Measurements from ENCODE around the gene KRTAP21-1. TPM values are rescaled to one million over a fixed set of nuclear protein-coding genes. Genes with fewer than 3 reads are reported as not detected.
"Not testable (repeated sequence)": the region's sequence is repeated elsewhere in the genome, so short reads cannot be mapped to it uniquely, and the experiment has no call there.

The KRTAP21-1 gene
- total RNA-seq, result not detected in 2 replicates

DNA sequence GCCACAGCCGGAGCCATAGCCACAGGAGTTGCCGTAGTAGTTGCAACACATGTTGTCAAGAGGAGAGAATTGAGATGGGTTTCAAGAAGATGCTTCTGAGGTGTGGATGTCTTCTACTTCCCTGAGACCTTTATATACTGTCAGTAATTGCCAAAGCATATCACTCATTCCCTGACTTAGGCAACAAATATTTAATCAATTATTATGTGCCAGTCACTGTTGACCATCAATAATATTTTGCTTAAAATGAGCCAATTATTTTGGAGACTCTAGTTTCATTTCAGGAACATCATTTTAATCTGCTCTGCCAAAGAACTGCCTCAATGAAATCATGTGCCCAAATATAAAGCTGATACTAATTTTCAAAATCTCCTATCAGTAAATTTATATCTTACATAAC lies at the start of gene KRTAP21-1:
Gene KRTAP21-1, minus strand, starts transcription at position 101 of the 400 bp plus-strand sequence. Its CDS starts 50 bp downstream, at position 51.
- intact Hi-C loops (cut with micrococcal nuclease), result not testable (repeated sequence)

DNA sequence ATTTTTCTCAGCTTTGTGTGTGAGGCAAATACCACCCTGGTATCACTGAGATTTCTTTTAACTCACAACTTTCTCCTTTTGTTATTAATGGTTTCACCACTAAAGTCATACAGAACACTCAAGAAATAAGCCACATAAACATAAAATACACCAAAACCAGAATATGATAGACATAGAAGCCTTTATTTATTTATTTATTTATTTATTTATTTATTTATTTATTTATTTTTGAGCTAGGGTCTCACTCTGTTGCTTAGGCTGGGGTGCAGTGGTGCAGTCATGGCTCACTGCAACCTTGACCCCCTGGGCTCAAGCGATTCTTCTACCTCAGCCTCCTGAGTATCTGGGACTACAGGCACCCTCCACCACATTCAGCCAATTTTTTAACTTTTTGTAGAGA lies 45.4 kb upstream of the KRTAP21-1 start:
- intact Hi-C loops (cut with micrococcal nuclease), result no loop called here

DNA sequence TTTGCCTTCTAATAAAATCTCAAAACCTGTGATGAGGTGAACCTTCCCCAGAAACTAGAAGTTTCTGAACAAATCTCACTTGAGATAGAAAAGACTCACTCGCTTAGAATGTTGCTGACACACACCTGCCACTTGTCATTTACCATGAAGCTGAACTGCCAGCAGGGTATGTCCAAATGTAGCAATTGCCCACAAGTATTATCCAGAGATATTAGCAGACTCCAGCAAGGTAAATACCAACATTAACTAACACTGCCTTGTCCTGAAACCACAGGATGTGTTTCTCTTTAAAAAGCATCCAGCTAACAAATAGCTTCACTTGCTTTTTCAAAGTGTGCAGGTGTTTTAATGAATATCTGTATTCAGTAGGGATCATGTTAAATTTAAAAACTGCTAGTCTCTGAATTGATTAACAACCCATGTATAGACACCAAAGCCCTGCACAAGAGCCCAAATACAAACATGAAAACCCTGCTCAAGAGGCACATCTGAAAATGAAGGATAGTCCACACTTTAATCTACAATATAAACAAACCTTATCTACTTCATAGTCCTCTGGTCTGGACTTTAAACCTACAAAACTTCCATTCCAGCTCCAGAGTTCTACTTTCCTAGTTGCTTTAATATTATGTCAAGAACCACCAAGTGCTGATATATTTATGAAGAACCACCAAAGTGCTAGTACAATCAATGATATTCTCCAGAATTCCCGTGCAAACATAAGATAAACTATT lies 38.5 kb upstream of the KRTAP21-1 start:
- intact Hi-C loops (cut with micrococcal nuclease), result no loop called here

DNA sequence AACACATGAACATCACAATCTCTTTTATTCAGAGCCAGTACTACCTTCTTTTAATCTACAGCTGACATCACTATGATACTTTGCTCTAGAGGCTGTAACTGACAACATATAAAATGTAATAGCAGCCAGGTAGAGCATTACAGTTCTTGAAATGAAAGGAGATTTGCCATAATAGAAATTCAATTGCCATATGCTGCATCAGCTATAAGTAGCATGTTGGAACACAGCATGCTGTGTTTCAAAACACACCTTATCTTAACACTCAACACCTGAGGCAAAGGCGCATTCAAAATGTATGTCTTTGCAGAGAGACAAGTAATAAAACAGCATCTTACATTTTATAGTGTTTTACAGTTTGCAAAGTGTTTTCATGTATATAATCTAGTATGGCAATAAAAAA lies 24.0 kb upstream of the KRTAP21-1 start:
- intact Hi-C loops (cut with micrococcal nuclease), result no loop called here

DNA sequence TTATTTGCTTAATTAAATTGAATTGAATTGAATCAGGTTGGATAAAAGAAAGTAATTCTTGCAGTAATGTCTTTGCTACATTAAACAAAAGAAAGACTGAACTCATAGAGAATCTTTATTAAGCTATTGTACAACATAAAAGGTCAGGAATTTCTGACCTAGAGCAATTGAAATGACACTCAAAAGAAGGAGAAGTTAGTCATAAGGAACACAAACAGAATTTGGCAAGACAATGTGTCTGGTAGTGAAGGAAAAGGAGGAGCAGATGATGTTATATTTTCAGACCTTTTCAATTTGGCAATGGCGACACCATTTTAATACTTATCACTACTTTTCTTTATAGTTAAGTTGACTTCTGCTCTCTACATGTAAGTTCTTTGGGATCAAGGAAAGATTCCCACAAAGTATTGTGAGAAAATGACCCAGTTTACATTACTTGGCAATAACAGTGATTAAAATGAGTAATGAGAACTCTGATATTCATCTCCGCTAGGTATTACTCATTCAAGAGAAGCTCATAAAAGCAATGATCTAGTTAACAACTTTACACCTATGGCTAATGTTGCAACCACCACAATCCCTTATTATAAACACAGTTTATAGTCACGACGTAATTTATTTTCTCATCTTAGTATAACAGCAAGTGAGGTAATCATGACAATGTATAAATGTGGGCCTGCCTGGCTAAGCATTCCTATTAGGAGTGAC lies 14.7 kb upstream of the KRTAP21-1 start:
- intact Hi-C loops (cut with micrococcal nuclease), result no loop called here

DNA sequence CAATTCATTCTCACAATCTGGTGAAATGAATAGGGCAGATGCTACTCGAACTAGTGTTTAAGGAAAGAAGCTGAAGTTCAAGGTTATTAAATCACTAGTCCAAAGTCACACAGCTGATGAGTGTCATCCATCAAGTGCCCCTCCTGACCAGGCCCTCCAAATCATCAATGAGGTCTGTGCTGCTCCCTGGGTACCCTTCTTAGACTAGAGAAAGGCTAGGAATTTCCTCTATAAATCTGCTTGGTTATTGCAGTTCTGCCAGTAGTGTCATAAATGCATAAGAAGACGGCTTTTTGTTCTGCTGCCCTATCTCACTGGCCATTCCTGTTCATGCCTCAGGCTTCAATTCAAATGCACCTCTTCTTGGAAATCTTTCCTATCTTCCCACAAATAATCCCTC lies 5.5 kb upstream of the KRTAP21-1 start:
- intact Hi-C loops (cut with micrococcal nuclease), result no loop called here

DNA sequence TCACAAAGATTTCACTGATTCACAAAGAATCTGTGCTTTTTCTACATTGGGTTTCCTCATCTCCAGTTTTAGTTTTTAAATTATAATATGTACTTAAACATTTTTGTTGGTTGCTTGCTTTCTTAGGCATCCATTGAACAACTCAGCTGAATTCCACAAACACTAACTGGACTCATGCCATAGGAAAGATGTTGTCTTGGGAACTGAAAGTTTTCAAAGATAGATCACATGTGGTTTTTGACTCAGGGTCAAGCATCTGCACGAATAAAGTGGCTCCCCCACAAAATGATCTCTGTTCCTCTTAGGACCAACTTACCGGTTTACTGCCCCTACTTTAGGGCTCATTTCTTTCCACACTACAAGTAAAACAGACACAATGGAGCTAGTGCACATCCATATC lies 3.1 kb upstream of the KRTAP21-1 start:
- intact Hi-C loops (cut with micrococcal nuclease), result no loop called here

DNA sequence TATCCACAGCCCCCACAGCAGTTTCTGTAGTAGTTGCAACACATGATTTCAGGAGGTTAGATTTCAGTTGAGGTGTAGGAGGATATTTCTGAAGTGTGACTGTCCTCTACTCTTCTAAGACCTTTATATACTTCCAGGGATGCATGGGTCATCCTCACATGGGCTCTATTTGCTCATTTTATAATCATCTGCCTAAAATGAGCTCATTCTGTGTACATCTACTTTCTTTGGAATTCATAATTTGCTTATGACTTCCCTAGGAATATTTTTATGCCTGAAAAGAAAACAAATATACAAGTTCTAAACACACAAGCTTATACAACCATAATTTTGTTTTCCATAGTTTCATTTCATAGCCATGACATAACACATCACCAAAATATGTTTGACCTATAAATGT lies 8.1 kb downstream of the KRTAP21-1 start, which contains the start of gene KRTAP21-2:
Gene KRTAP21-2, minus strand, starts transcription at position 101 of the 400 bp plus-strand sequence. Its CDS starts 57 bp downstream, at position 44.
- intact Hi-C loops (cut with micrococcal nuclease), result no loop called here

DNA sequence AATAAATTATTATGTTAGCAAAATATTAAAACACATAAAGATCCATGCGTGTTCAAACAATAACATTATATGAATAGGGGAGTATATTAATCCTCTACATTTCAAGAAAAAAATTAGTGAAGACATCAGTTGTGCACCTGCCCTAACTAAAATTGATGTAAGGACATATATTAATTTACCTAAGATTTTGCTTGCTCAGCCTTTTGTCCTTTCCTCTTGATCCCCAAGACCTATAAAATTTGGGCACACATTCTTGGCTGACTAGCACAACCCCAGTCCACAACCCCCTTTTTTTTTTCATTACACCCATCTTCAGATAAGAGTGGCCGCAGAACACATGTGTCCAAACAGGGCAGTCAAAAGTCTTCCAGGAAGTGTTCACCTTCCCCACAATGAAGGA lies 14.8 kb downstream of the KRTAP21-1 start:
- intact Hi-C loops (cut with micrococcal nuclease), result no loop called here

DNA sequence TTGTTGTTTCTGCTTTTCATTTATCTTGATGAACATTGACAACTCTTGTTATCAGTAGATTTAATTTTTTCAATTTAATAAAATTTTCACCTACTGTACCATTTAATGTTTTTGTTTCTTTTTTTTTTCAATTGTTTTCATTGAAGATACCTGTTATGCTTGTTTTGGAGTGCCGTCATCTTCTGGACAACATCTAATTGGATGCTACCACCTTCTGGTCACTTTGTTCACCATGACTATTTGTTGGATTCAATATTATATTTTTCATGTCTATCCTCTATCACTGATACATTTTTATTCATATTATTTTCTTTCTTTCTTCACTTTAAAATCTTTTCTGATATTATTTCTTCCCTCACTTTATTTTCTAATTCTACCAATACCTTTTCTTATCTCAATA lies 22.2 kb downstream of the KRTAP21-1 start:
- intact Hi-C loops (cut with micrococcal nuclease), result no loop called here

DNA sequence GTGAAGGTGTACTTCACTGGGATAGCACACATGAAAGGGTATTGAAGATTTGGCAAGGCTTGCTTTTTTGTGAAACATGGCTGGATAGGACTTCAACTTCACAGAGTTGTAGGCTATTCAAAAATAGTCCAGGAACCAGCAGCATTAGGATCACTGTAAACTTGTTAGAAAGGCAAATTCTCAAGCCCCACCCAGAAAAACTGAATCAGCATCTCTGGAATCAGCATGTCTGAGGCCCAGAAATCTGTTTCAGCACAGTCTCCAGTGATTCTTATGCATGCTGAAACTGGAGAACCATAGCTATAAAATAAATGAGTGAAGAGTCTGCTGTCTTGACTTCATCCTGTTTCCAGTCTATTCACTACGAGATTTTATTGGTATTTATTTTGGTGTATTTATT lies 28.5 kb downstream of the KRTAP21-1 start:
- intact Hi-C loops (cut with micrococcal nuclease), result no loop called here

DNA sequence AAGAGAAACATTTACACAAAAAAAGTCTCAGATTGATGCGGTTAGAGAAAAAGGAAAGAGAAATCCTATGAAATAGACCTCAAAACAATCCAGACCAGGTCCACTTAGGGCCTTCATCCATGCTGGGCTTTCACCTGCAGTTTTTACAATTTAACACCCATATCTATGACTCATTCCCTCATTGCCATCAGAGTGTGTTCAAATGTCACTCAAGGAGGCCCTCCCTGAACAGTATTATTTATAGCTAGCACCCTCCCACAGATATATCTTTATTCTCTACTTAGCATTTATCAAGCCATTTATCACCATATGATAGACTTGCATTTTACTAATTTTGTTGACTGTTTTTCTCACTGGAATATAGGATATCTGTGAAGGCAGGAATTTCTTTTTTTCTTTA lies 35.8 kb downstream of the KRTAP21-1 start:
- intact Hi-C loops (cut with micrococcal nuclease), result loop anchor here (2.0 to 5.0 kb wide), 2 partner anchors 98 to 463 kb away; no protein-coding TSS in a partner anchor

DNA sequence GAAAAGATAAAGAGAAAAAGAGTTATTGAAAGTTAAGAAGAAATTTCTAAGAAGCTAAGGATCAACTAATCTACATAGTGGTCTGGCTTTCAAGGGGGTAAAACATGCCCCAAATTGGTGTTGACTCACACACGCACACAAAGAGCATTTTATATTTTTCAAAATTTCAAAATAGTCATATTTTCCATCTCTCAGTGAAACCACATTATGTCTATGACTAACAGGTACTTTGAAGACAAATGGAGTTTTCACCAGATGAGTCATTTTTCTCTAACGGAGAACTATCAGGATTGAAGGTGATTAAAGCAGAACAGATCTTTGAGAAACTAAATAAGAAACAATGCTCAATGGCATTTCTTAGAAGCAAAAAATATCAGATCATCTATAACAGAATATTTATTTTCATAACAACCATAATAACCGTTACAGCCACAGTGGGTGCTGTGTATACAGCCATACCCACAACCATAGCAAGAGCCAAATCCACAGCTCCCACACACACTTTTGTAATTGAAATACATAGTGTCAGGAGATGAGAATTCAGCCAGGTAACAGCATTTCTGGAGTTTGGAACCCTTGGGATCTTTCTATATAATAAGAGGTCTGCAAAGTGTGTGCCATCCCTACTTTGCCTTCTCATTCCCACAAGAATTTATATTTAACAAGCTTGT lies 36.9 kb downstream of the KRTAP21-1 start, which contains the start of gene KRTAP21-3:
Gene KRTAP21-3, minus strand, starts transcription at position 539 of the 671 bp plus-strand sequence. Its CDS starts 18 bp downstream, at position 521.
- intact Hi-C loops (cut with micrococcal nuclease), result loop anchor here (2.0 to 5.0 kb wide), 2 partner anchors 99 to 464 kb away; no protein-coding TSS in a partner anchor

DNA sequence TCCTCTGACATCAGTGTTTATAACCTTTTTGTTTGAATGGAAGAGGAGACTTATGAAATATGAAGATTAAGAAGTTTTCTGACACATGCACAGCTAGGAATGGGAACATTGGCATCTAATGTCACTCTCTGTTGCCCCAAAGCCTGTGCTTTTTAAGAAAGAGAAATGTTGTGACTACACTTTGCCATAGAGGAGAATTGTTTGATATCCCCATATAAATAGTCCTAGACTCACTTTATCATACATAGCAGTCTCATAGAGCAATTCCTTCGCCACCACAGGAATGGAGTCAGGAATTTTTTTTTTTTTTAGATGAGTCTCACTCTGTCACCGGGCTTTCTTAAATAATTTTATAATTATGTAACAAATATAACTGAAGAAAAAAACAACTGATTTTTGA lies 38.1 kb downstream of the KRTAP21-1 start:
- intact Hi-C loops (cut with micrococcal nuclease), result loop anchor here (5.0 kb wide), 1 partner anchor 100 kb away; no protein-coding TSS in a partner anchor

DNA sequence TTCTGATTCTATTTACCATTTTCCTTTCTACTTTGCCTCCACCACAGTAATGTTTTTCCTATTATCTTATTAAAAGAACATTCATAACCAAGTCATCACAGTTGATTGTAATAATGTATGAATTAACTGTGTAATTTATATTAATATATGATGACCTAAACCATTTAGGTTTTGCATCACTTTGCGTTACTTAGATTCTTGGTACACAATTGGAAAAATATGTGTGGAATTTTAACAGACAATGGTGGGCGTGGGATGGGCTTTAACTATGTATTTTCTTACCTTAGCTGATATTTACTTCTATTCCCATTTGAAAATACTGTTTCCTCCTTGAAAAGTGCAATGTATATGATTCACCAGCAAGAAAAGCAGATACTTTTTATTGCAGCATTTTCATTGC lies 40.3 kb downstream of the KRTAP21-1 start:
- intact Hi-C loops (cut with micrococcal nuclease), result loop anchor here (5.0 kb wide), 1 partner anchor 102 kb away; no protein-coding TSS in a partner anchor

DNA sequence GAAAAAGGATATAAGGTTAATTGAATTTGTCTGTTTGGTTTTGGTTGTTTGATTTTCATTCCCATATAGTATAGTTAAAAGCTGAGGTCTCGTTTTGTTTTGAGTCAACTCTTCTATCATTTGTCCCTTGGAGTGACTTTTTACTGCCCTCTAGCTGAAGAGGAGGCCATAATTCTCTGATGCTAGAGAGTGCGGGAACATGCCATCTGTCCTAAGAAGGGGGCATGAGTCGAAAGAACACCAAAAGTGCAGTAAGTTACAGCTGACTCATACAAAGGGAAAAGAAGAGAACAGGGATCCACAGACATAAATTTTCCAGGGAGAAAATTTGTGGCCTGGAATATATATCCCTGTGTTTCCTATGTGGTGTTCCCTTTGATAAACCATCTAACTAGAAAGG lies 40.8 kb downstream of the KRTAP21-1 start:
- intact Hi-C loops (cut with micrococcal nuclease), result no loop called here

DNA sequence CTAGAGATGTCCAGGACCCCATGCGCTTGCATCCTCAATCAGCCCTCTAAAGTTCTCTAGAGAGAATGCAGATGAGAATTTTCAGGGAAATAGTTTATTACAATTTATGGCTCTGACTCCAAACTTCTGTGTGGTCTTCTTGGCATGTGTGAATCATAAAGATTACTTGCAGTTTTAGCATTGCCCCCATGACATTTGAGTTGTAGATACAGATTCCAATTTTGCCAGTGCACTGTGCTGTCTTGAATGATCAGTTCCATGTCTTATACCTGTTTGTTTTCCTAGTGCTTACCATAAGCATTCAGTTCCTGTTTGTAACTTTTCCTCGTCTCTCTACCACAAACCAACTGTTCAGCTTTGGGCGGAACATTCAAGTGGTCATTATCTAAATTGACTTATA lies 41.5 kb downstream of the KRTAP21-1 start:
- intact Hi-C loops (cut with micrococcal nuclease), result no loop called here

DNA sequence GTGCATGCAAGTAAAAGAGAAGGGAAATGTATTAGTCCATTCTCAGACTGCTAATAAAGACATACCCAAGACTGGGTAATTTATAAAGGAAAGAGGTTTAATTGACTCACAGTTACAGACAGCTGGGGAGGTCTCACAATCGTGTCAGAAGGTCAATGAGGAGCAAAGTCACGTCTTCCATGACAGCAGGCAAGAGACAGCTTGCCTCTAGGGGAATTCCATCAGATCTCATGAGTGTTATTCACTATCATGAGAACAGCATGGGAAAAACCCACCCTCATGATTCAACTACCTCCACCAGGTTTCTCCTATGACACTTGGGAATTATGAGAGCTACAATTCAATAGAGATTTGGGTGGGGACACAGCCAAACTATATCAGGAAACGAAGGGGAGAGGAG lies 44.7 kb downstream of the KRTAP21-1 start:
- intact Hi-C loops (cut with micrococcal nuclease), result no loop called here

DNA sequence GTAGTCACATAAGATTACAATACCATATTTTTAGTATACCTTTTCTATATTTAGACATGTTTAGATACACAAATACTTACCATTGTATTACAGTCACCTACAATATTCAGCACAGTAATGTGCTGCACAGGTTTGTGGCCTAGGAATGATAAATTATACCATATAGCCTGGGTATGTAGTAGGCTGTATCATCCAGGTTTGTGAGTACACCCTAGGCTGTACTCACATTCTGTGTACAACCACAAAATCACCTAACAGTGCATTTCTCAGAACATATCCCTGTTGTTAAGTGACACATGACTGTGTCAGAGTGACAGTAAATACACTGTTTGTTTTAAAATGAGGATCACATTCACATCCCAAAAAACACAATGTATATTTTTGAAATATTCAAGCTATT lies 47.8 kb downstream of the KRTAP21-1 start:
- intact Hi-C loops (cut with micrococcal nuclease), result no loop called here
